Stimulated activated CD8-positive, alpha-beta memory T cell treated with anti-CD3 and anti-CD28 coated beads, Interleukin-7, amount 100 ng/mL, for 24 hours (primary cell): Measurements from ENCODE around the gene PLXNB3.

Source experiments
- DNase-seq: peaks from one replicate; pipeline ENCODE4 v3.0.0-alpha.2; 2020; ENCODE audit warnings: low read depth

PLXNB3 gene

GRCh38 chrX:153774576-153775292 lies 10.7 kb downstream of the PLXNB3 start:
- DNase-seq = no peak

- DNase-seq = no peak
Observed at GRCh38 chrX:153775293-153776119, 11.5 kb downstream of the PLXNB3 start.

- no peak for DNase-seq
Observed at GRCh38 chrX:153776120-153776599, 12.1 kb downstream of the PLXNB3 start.

- DNase-seq = no peak
Observed at GRCh38 chrX:153776611-153777045, 12.6 kb downstream of the PLXNB3 start.

- no peak for DNase-seq
Observed at GRCh38 chrX:153777261-153778090, 13.4 kb downstream of the PLXNB3 start.

- DNase-seq = no peak
Observed at GRCh38 chrX:153778181-153778580, 14.1 kb downstream of the PLXNB3 start.

- no peak for DNase-seq
Observed at GRCh38 chrX:153778684-153779101, 14.6 kb downstream of the PLXNB3 start.

GRCh38 chrX:153779891-153780677 lies 16.0 kb downstream of the PLXNB3 start:
- DNase-seq = no peak

- DNase-seq = no peak
Observed at GRCh38 chrX:153780678-153781427, 16.8 kb downstream of the PLXNB3 start, which contains the start of gene SRPK3. SRPK3 (plus strand) TSS chrX:153781041; CDS start chrX:153781087, 46 bp downstream.

GRCh38 chrX:153781428-153782047 lies 17.5 kb downstream of the PLXNB3 start:
- DNase-seq = no peak

GRCh38 chrX:153782313-153782712 lies 18.3 kb downstream of the PLXNB3 start:
- no peak for DNase-seq

GRCh38 chrX:153782871-153783270 lies 18.8 kb downstream of the PLXNB3 start:
- DNase-seq = no peak

GRCh38 chrX:153783378-153784013 lies 19.4 kb downstream of the PLXNB3 start:
- DNase-seq = no peak

GRCh38 chrX:153784325-153784967 lies 20.4 kb downstream of the PLXNB3 start:
- no peak for DNase-seq

GRCh38 chrX:153786669-153787068 lies 22.6 kb downstream of the PLXNB3 start:
- no peak for DNase-seq

- no peak for DNase-seq
Observed at GRCh38 chrX:153789654-153790053, 25.6 kb downstream of the PLXNB3 start.

GRCh38 chrX:153791104-153791852 lies 27.2 kb downstream of the PLXNB3 start:
- no peak for DNase-seq

GRCh38 chrX:153792368-153792767 lies 28.3 kb downstream of the PLXNB3 start:
- DNase-seq = no peak
